Measurements from ENCODE around the gene MRPL20.
A peak's percentile ranks its signal among the peaks of the same experiment; 100 is the strongest.
"Not testable (repeated sequence)": the region's sequence is repeated elsewhere in the genome, so short reads cannot be mapped to it uniquely, and the experiment has no call there.

Gene MRPL20

GRCh38 chr1:1380860-1381259 lies 26.2 kb downstream of the MRPL20 start:
- DNase-seq, result no peak

- DNase-seq, result no peak
Measured at GRCh38 chr1:1377540-1378205, 29.4 kb downstream of the MRPL20 start.

GRCh38 chr1:1376551-1377226 lies 30.4 kb downstream of the MRPL20 start:
- no peak for DNase-seq

DNA sequence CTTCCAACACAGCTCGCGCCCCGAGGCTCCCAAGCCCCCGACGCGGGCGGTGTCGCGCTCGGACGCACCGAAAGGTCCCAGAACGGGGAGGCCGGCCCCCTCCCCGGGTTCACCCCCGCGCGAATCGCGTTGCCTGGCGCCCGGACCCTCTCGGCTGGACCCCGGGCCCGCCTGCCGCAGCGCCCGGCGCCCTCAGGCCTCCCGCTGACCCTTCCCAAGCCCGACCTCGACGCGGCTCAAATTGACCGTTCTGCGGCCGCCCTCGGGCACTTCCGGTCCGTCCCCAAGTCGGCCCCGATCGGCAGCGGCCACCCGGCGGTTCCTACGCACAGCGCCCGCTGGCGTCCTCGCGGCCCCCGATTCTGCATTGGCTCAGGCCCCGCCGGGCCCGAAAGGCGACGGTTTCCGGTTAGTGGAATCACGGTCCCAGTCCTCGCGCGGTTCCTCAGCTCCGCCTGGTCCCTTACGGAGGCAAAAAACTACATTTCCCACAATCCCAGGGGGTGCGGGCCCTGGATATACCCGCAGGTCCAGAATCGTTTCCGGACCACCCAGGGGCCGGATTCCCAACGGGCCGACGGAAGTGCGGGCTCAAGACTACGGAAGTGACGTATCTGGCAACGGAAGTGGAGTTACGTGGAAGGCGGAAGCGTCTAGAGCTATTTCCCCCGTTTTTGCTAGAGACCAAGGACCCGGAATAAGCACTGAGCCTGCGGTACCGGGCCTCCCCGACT lies 32.0 kb downstream of the MRPL20 start, which contains the start of gene AURKAIP1:
TSS of gene AURKAIP1 (minus strand) at position 279 of the 734 bp plus-strand sequence. CDS start 451 bp downstream, outside the sequence.
- DNase-seq, result peak; percentile 100

- DNase-seq, result peak in 1 of 2 donors; percentile 7
Measured at GRCh38 chr1:1374589-1374928, 32.5 kb downstream of the MRPL20 start.

- DNase-seq, result no peak
Measured at GRCh38 chr1:1373815-1374588, 33.1 kb downstream of the MRPL20 start.

DNA sequence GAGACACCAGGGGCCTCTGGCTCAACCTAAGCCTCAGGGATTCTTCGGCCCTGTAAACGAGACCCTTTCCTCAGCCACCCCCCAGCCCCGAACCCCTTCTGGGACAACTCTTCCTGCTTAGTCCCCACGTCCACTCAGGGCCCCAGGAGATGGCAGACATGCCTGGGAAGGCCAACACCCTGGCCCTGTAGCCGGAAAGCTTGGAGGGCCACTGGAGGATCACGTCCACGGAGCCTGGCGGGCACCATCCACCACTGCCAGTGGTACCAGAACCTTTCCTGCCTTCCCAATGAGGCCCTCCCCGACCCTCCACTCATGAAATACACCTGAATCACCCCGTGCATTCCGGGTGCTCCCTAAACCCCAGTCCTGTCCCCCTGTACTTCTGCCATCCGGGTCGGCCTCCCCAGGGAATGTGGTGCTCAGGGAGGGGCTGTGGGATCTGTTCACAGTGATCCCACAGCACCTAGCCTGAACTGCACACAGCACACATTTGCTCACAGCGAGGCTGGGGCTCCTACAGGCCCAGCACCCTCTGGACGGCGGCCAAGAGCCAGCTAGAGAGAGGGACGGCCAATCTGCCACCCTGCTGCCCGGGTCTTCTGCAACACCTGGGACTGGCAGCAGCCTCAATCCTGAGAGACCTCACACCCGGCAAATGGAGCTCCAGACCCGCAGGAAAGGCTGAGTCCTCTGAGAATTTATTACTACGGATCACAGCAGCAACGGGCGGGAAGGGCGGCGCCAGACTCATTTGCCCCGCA lies 33.9 kb downstream of the MRPL20 start:
- no peak for DNase-seq

- peak; percentile 40 to 52 for DNase-seq
Measured at GRCh38 chr1:1371746-1372711, 35.1 kb downstream of the MRPL20 start.

DNA sequence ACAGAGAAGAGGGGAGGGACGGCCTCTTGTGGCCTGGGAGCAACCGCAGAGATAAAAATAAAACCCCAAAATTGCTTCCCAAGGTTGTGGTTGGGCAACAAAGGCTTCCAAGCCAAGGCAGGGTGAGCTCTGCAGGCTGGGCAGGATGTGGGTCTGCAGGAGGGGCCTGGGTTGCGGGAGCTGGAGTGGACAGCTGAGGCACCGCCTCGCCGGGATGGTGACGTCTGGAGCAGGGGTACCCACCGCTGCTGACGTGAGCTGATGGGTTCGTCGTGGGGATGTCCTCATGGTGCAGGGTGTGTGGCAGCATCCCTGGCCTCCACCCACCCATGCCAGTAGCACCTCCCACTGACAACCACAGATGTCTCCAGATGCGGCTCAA lies 35.7 kb downstream of the MRPL20 start:
- DNase-seq, result no peak

DNA sequence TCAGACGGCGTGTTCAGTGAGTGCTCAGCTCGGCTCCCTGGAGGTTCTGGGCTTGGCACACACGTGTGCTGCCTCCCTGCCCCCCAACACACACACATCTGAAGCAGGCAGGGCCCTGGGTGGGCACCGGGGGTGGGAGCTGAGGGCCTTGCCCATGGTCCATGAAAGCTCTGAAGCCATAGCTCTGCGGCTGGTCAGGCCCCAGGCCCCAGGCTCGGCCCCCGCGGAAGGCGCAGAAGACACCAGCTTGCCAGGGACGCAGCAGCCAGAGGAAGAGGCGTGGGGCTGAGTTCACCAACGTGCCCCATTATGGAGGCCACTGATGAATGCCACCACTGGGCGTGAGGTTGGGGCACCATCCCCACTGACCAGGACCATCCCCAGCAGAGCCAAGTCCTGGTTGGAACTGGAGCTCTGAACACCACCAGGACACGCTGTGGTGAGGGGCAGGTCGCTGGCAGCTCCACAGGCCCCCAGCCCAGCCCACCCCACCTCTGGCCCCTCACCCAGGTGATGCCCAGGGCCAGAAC lies 36.3 kb downstream of the MRPL20 start:
- no peak for DNase-seq

DNA sequence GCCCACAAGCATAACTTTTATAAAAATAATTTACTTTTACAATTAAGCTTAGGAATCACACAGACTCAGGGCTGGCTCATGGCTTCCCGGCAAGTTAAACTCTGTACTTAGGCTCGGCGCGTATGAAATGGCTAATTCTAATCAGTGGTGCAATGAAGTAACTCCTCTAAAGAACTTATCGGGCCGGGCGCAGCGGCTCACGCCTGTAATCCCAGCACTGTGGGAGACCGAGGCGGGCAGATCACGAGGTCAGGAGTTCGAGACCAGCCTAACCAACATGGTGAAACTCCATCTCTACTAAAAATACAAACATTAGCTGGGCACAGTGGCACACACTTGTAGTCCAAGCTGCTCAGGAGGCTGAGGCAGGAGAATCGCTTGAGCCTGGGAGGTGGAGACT lies 37.0 kb downstream of the MRPL20 start:
- DNase-seq, result not testable (repeated sequence)

DNA sequence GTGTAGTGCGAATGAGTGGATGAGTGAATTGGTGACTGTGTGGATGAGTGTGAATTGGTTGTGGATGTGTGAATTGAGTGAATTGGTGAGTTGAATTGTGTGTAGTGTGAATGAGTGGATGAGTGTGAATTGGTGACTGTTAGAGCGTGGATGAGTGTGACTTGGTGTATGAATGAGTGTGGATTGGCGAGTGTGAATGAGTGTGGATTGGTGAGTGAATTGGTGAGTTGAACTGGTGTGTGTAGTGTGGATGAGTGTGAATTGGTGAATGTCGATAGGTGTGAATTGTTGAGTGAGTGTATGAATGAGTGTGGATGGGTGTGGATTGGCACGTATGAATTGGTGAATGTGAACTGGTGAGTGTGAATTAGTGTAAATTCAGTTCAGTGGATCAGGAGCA lies 39.8 kb downstream of the MRPL20 start:
- DNase-seq, result no peak

DNA sequence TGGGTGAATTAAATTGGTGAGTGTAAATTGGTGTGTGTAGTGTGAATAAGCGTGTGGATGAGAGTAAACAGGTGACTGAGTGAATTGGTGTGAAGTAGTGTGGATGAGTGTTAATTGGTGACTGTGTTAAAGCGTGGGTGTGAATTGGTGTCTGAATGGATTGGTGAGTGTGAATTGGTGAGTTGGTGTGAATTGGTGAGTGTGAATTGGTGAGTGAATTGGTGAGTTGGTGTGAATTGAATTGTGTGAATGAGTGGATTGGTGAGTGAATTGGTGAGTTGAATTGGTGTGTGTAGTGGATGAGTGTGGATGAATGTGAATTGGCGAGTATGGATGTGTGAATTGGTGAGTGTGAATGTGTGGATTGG lies 40.4 kb downstream of the MRPL20 start:
- no peak for DNase-seq

GRCh38 chr1:1365875-1366698 lies 41.0 kb downstream of the MRPL20 start:
- no peak for DNase-seq

- no peak for DNase-seq
Measured at GRCh38 chr1:1364266-1364665, 42.8 kb downstream of the MRPL20 start.

GRCh38 chr1:1361982-1362423 lies 45.1 kb downstream of the MRPL20 start:
- DNase-seq, result no peak

- DNase-seq, result no peak
Measured at GRCh38 chr1:1361233-1361981, 45.7 kb downstream of the MRPL20 start.

DNA sequence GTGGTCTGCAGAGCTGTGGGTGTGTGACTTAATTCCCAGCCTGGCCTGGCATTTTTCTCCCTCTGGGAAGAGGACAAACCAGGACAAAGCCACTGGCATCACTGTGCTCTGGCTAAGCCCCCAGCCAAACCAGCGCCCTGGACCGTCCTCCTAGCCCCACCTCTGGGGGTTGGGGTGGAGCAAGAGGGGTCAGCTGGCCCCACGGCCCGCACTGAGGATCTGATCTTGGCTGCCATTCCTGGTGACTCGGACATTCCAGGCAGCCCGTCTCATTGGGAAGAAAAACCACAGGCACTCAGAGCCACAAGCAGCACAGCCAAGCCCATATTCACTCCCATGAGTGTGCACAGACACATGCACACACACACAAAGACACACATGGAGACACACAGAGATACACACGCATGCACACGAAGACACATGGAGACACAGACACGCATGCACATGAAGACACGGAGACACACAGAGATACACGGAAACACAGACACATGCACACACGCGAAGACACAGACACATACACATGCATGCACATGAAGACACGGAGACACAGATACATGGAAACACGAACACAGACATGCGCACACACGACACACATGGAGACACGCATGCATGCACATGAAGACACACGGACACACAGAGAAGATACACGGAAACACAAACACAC lies 46.5 kb downstream of the MRPL20 start:
- no peak for DNase-seq

Measured in inflammatory macrophage (primary cell).